HepG2 (cell line): Measurements from ENCODE around the gene GDAP1L1. TPM values are rescaled to one million over a fixed set of nuclear protein-coding genes. Genes with fewer than 3 reads are reported as not detected.

Experiments
- ATAC-seq: fragments of 200-7000 bp; cut with Tn5 transposase; 3 replicates; pipeline ENCODE4 v1.9.1; 2020; ENCODE audit warnings: mild to moderate bottlenecking, moderate library complexity
- BruUV-seq: library from RNA; stranded (reverse); fragments of 400-500 nt; replicated peaks from 2 replicates; lab custom pipeline; 2021; lab: Mats Ljungman, UMichigan
- CTCF ChIA-PET: fragments of 300-600 bp; formaldehyde crosslinking; extraction: SDS; loops from one replicate; lab custom pipeline; 2021; ENCODE audit warnings: low total read pairs, inconsistent platforms, low intra/inter-chr PET ratio; lab: Yijun Ruan, JAX
- POLR2A ChIA-PET: fragments of 350-600 bp; sonication (Branson Sonifier 250); formaldehyde crosslinking; loops from one replicate; lab custom pipeline; 2020; ENCODE audit warnings: antibody characterized with exemption, inconsistent platforms; lab: Yijun Ruan, JAX
- DNase-seq: peaks from one replicate; pipeline ENCODE4 v3.0.0-alpha.2; 2015; ENCODE audit warnings: low spot score
- FAIRE-seq: peaks from 3 replicates; lab custom pipeline; 2011; peaks lifted over from hg19 to GRCh38; lab: Jason Lieb, UNC
- H2AFZ ChIP-seq: one replicate; pipeline ENCODE4 v1.6.1; 2011; ENCODE audit warnings: low read length, inconsistent platforms
- H3K27ac ChIP-seq: fragments of 300-600 bp; 3 replicates; pipeline ENCODE4 v1.8.0; 2011; ENCODE audit warnings: mixed run types, mild to moderate bottlenecking, mixed read lengths, low read length, inconsistent platforms; ENCODE audit not compliant: insufficient read depth; ENCODE audit errors: extremely low read length
- H3K27me3 ChIP-seq, 2 experiments: fragments of 200-600 bp in 1 of 2; 2 replicates in 1 of 2; 3 replicates in 1 of 2; pipeline versions ENCODE4 v1.6.0 to v1.8.0; 2011; ENCODE audit warnings: low read length in 2 of 2, mild to moderate bottlenecking in 2 of 2, moderate library complexity in 2 of 2, inconsistent platforms in 1 of 2; ENCODE audit not compliant: insufficient read depth in 2 of 2, control insufficient read depth in 1 of 2
- H3K36me3 ChIP-seq, 2 experiments: fragments of 200-600 bp in 1 of 2; replicated peaks in 1 of 2; 2 replicates in 1 of 2; 3 replicates in 1 of 2; pipeline versions ENCODE4 v1.5.1 to v1.8.0; 2011; ENCODE audit warnings: low read length in 2 of 2, inconsistent platforms in 1 of 2; ENCODE audit not compliant: insufficient read depth in 2 of 2, control insufficient read depth in 1 of 2
- H3K4me1 ChIP-seq: 2 replicates; pipeline ENCODE4 v1.5.1; 2012; ENCODE audit warnings: low read length, inconsistent platforms; ENCODE audit not compliant: insufficient read depth
- H3K4me2 ChIP-seq: 2 replicates; pipeline ENCODE4 v1.6.0; 2011; ENCODE audit warnings: low read depth, low read length, inconsistent platforms
- H3K4me3 ChIP-seq, 3 experiments: fragments of 200-600 bp in 1 of 3; sonication (generic), shearing (Covaris generic) in 1 of 3; replicated peaks in 1 of 3; 2 replicates each; pipeline ENCODE4 v1.5.1; 2011 to 2016; ENCODE audit warnings: low read length in 3 of 3, inconsistent platforms in 2 of 3, low read depth in 2 of 3, mild to moderate bottlenecking in 2 of 3, control low read depth in 1 of 3, mixed read lengths in 1 of 3; ENCODE audit not compliant: insufficient read depth in 1 of 3
- H3K79me2 ChIP-seq: one replicate; pipeline ENCODE4 v1.6.1; 2011; ENCODE audit warnings: low read length, inconsistent platforms; ENCODE audit not compliant: insufficient read depth
- H3K9ac ChIP-seq: 2 replicates; pipeline ENCODE4 v1.6.0; 2011; ENCODE audit warnings: mild to moderate bottlenecking, low read depth, low read length, inconsistent platforms; ENCODE audit not compliant: insufficient read depth
- H3K9me3 ChIP-seq: 2 replicates; pipeline ENCODE4 v1.5.1; 2012; ENCODE audit warnings: mild to moderate bottlenecking, low read length
- H4K20me1 ChIP-seq: 2 replicates; pipeline ENCODE4 v1.6.0; 2011; ENCODE audit warnings: inconsistent platforms, mild to moderate bottlenecking, low read length, moderate library complexity; ENCODE audit not compliant: insufficient read depth
- DMAP1 ChIP-seq: IDR thresholded peaks from 2 replicates; pipeline ENCODE4 v1.6.1; 2016
- ETV5 ChIP-seq: IDR thresholded peaks from 2 replicates; pipeline ENCODE4 v1.6.1; 2018; ENCODE audit warnings: missing biosample characterization, missing genetic modification reagents, inconsistent platforms, borderline replicate concordance
- ETV6 ChIP-seq: sonication (generic); formaldehyde crosslinking; conservative IDR thresholded peaks from 2 replicates; pipeline ENCODE4 v1.4.0; 2020; ENCODE audit warnings: missing genetic modification reagents
- FIP1L1 ChIP-seq: fragments of 200-400 bp; formaldehyde crosslinking; IDR thresholded peaks from 2 replicates; pipeline ENCODE4 v1.6.1; 2018; ENCODE audit warnings: low read depth, mild to moderate bottlenecking, low read length, moderate library complexity, borderline replicate concordance; ENCODE audit not compliant: insufficient read depth
- GFI1 ChIP-seq: sonication (generic); formaldehyde crosslinking; IDR thresholded peaks from 2 replicates; pipeline ENCODE4 v1.5.0; 2020; ENCODE audit warnings: missing genetic modification reagents, mild to moderate bottlenecking, borderline replicate concordance
- ISX ChIP-seq: sonication (generic); formaldehyde crosslinking; conservative IDR thresholded peaks from 2 replicates; pipeline ENCODE4 v1.5.0; 2020; ENCODE audit warnings: missing genetic modification reagents
- YEATS4 ChIP-seq: sonication (generic); formaldehyde crosslinking; IDR thresholded peaks from 2 replicates; pipeline ENCODE4 v1.4.0; 2020; ENCODE audit warnings: missing genetic modification reagents, borderline replicate concordance
- ZFP37 ChIP-seq: sonication (generic); formaldehyde crosslinking; IDR thresholded peaks from 2 replicates; pipeline ENCODE4 v1.4.0; 2020; ENCODE audit warnings: missing genetic modification reagents, borderline replicate concordance
- ZNF557 ChIP-seq: sonication (generic); formaldehyde crosslinking; IDR thresholded peaks from 2 replicates; pipeline ENCODE4 v1.4.0; 2020; ENCODE audit warnings: missing genetic modification reagents
- ZNF878 ChIP-seq: sonication (generic); formaldehyde crosslinking; IDR thresholded peaks from 2 replicates; pipeline ENCODE4 v1.8.1; 2023; ENCODE audit warnings: mild to moderate bottlenecking, missing genetic modification reagents, moderate library complexity
- ZSCAN21 ChIP-seq: sonication (generic); formaldehyde crosslinking; IDR thresholded peaks from 2 replicates; pipeline ENCODE4 v1.8.0; 2022; ENCODE audit warnings: mild to moderate bottlenecking, missing genetic modification reagents, moderate library complexity, borderline replicate concordance
- WGBS: methylation state at CpG from one replicate; pipeline ENCODE4 v1.1.6; 2017; ENCODE audit warnings: low lambda C conversion rate; 5-methylcytosine and 5-hydroxymethylcytosine counted together
- in situ Hi-C: cut with HindIII; loops from 2 replicates; pipeline ENCODE4 v1.10.0; 2017; ENCODE audit warnings: low pct_unique_long_range_greater_than_20kb; ENCODE audit not compliant: extremely low pct_ligation_motif_present
- intact Hi-C: fragments of 100-400 bp; cut with micrococcal nuclease; formaldehyde crosslinking; loops from one replicate; pipeline ENCODE4 v1.10.0; 2022; ENCODE audit not compliant: unreplicated experiment
- polyA plus RNA-seq, 8 experiments: library from polyadenylated mRNA; depleted of rRNA in 3 of 8; stranded (reverse) in 7 of 8; unstranded in 1 of 8; fragments of >200 nt; fragmentation: Illumina TruSeq in 4 of 8; extraction: Trizol in 4 of 8; gene quantifications; 2 replicates each; pipeline versions ENCODE4 v1.2.1 to v1.2.3, GENCODE V29; 2011 to 2016; ENCODE audit warnings: low read depth in 4 of 8, missing spikeins in 1 of 8, mixed read lengths in 1 of 8; ENCODE audit not compliant: insufficient read depth in 1 of 8
- total RNA-seq, 5 experiments: library from RNA; depleted of rRNA; stranded (reverse); fragments of >200 nt; fragmentation: Illumina TruSeq; extraction: Trizol; gene quantifications; 2 replicates each; pipeline ENCODE4 v1.2.3, GENCODE V29; 2016; ENCODE audit warnings: low read depth in 1 of 5
- TF ChIP-seq, protein P1 (sequence below): sonication (generic); formaldehyde crosslinking; IDR thresholded peaks from 2 replicates; pipeline ENCODE4 v1.4.0; 2020; ENCODE audit warnings: missing genetic modification reagents
- TF ChIP-seq, protein P2 (sequence below): IDR thresholded peaks from 2 replicates; pipeline ENCODE4 v1.6.1; 2016; ENCODE audit warnings: control low read depth
- TF ChIP-seq, protein P3 (sequence below): sonication (generic); formaldehyde crosslinking; conservative IDR thresholded peaks from 2 replicates; pipeline ENCODE4 v1.4.0; 2020; ENCODE audit warnings: mild to moderate bottlenecking, missing genetic modification reagents, moderate library complexity
- TF ChIP-seq, protein P4 (sequence below): sonication (generic); formaldehyde crosslinking; IDR thresholded peaks from 2 replicates; pipeline ENCODE4 v1.4.0; 2020; ENCODE audit warnings: missing genetic modification reagents, borderline replicate concordance
- TF ChIP-seq, protein P5 (sequence below): sonication (generic); formaldehyde crosslinking; IDR thresholded peaks from 2 replicates; pipeline ENCODE4 v1.5.1; 2020; ENCODE audit warnings: mild to moderate bottlenecking, missing genetic modification reagents, borderline replicate concordance

Gene GDAP1L1
- total and polyA plus RNA-seq, 2 of the 13 experiments (the other 11 are each of a cell fraction or from before 2014, with no cell fraction given), result 0.04 TPM; not detected in 1

DNA sequence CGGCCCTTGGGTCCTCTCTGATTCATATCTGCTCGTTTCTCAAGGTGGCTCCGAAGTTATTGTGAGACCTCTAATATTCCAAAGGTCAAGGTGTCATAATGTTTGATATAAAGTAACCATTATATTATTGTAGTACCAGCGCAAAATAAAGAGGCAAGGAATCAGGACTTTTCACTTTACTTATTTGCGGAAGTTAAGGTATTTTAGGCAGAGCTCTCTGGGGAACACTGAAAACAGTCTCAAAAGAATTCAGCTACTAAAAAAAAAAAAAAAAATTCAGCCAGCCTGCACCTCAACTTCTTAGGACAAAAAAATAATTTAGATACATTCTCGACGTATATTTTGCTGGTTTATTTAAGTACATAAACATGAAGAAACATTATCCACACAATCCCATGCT lies 38.9 kb upstream of the GDAP1L1 start:
- FAIRE-seq, result no peak
- H3K27me3 ChIP-seq, result no peaks in the 10 kb centered on the region; a peak in 1 of 5 replicates
- H3K79me2 ChIP-seq, result peaks cover 80% of the 10 kb centered on the region
- ATAC-seq, result no peak
- peak overlapping the region; percentile 91 to 96 (median 92); a peak in 5 of 6 replicates for H3K4me3 ChIP-seq
- H3K9me3 ChIP-seq, result no peaks in the 10 kb centered on the region
- no peak for DNase-seq
- BruUV-seq, result no TSS peak
- peak overlapping the region; percentile 96 for H3K9ac ChIP-seq
- WGBS, result 44% methylated on average over 7 of the region's 7 CpGs
- H3K27ac ChIP-seq, result peak overlapping the region; percentile 87
- CTCF ChIA-PET, result interaction anchor here (0.6 kb wide), 1 partner anchor 16 kb away, joined by 3 read pairs; no protein-coding TSS in a partner anchor
- H3K4me2 ChIP-seq, result peak overlapping the region; percentile 94
- intact Hi-C loops, result loop anchor here (10.0 kb wide), 2 partner anchors 483 to 543 kb away; partner anchors contain the start of genes GTSF1L and MYBL2
- H2AFZ ChIP-seq, result no peak overlapping the region
- peaks cover 67% of the 10 kb centered on the region for H3K4me1 ChIP-seq
- peaks cover 8 to 18% of the 10 kb centered on the region in 2 experiments for H3K36me3 ChIP-seq
- H4K20me1 ChIP-seq, result peaks cover 46% of the 10 kb centered on the region
- POLR2A ChIA-PET, result no interaction called here
- in situ Hi-C loops, result no loop called here
- TF ChIP-seq, protein P1, sequence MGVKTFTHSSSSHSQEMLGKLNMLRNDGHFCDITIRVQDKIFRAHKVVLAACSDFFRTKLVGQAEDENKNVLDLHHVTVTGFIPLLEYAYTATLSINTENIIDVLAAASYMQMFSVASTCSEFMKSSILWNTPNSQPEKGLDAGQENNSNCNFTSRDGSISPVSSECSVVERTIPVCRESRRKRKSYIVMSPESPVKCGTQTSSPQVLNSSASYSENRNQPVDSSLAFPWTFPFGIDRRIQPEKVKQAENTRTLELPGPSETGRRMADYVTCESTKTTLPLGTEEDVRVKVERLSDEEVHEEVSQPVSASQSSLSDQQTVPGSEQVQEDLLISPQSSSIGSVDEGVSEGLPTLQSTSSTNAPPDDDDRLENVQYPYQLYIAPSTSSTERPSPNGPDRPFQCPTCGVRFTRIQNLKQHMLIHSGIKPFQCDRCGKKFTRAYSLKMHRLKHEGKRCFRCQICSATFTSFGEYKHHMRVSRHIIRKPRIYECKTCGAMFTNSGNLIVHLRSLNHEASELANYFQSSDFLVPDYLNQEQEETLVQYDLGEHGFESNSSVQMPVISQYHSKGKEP (CRISPR knock-in tag), result no peak
- TF ChIP-seq ZNF557 (no peak), FIP1L1 (no peak), YEATS4 (no peak), ETV6 (CRISPR knock-in tag) (no peak), ZNF878 (CRISPR knock-in tag) (no peak), ETV5 (no peak), ZSCAN21 (CRISPR knock-in tag) (no peak), ISX (CRISPR knock-in tag) (no peak), GFI1 (CRISPR knock-in tag) (no peak), ZFP37 (no peak), DMAP1 (no peak)
- TF ChIP-seq, protein P2, sequence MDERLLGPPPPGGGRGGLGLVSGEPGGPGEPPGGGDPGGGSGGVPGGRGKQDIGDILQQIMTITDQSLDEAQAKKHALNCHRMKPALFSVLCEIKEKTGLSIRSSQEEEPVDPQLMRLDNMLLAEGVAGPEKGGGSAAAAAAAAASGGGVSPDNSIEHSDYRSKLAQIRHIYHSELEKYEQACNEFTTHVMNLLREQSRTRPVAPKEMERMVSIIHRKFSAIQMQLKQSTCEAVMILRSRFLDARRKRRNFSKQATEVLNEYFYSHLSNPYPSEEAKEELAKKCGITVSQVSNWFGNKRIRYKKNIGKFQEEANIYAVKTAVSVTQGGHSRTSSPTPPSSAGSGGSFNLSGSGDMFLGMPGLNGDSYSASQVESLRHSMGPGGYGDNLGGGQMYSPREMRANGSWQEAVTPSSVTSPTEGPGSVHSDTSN (CRISPR knock-in tag), result no peak
- TF ChIP-seq, protein P3, sequence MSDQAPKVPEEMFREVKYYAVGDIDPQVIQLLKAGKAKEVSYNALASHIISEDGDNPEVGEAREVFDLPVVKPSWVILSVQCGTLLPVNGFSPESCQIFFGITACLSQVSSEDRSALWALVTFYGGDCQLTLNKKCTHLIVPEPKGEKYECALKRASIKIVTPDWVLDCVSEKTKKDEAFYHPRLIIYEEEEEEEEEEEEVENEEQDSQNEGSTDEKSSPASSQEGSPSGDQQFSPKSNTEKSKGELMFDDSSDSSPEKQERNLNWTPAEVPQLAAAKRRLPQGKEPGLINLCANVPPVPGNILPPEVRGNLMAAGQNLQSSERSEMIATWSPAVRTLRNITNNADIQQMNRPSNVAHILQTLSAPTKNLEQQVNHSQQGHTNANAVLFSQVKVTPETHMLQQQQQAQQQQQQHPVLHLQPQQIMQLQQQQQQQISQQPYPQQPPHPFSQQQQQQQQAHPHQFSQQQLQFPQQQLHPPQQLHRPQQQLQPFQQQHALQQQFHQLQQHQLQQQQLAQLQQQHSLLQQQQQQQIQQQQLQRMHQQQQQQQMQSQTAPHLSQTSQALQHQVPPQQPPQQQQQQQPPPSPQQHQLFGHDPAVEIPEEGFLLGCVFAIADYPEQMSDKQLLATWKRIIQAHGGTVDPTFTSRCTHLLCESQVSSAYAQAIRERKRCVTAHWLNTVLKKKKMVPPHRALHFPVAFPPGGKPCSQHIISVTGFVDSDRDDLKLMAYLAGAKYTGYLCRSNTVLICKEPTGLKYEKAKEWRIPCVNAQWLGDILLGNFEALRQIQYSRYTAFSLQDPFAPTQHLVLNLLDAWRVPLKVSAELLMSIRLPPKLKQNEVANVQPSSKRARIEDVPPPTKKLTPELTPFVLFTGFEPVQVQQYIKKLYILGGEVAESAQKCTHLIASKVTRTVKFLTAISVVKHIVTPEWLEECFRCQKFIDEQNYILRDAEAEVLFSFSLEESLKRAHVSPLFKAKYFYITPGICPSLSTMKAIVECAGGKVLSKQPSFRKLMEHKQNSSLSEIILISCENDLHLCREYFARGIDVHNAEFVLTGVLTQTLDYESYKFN (CRISPR knock-in tag), result no peak
- TF ChIP-seq, protein P4, sequence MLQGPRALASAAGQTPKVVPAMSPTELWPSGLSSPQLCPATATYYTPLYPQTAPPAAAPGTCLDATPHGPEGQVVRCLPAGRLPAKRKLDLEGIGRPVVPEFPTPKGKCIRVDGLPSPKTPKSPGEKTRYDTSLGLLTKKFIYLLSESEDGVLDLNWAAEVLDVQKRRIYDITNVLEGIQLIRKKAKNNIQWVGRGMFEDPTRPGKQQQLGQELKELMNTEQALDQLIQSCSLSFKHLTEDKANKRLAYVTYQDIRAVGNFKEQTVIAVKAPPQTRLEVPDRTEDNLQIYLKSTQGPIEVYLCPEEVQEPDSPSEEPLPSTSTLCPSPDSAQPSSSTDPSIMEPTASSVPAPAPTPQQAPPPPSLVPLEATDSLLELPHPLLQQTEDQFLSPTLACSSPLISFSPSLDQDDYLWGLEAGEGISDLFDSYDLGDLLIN (CRISPR knock-in tag), result no peak
- TF ChIP-seq, protein P5, sequence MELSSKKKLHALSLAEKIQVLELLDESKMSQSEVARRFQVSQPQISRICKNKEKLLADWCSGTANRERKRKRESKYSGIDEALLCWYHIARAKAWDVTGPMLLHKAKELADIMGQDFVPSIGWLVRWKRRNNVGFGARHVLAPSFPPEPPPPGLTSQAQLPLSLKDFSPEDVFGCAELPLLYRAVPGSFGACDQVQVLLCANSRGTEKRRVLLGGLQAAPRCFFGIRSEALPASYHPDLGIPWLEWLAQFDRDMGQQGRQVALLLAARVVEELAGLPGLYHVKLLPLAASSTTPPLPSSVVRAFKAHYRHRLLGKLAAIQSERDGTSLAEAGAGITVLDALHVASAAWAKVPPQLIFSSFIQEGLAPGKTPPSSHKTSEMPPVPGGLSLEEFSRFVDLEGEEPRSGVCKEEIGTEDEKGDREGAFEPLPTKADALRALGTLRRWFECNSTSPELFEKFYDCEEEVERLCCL (CRISPR knock-in tag), result no peak
